Endothelial cell of umbilical vein (primary cell): ENCODE results near the gene SEPTIN10. TPM values are rescaled to one million over a fixed set of nuclear protein-coding genes. Genes with fewer than 3 reads are reported as not detected.

Experiments used
- BruUV-seq: library from RNA; stranded (reverse); fragments of 400-500 nt; replicated peaks from 2 replicates; lab custom pipeline; 2021; lab: Mats Ljungman, UMichigan
- CTCF ChIA-PET: fragments of 300-600, 350-600 bp; sonication (Branson Sonifier 250); formaldehyde crosslinking; loops from one replicate; lab custom pipeline; 2021; ENCODE audit warnings: antibody characterized with exemption, inconsistent platforms; lab: Charles Lee
- POLR2A ChIA-PET: fragments of 300-600, 350-600 bp; sonication (Branson Sonifier 250); formaldehyde crosslinking; loops from one replicate; lab custom pipeline; 2021; ENCODE audit warnings: antibody characterized with exemption, inconsistent platforms; lab: Charles Lee
- DNase-seq: peaks from one replicate; pipeline ENCODE4 v3.0.0-alpha.2; 2011; ENCODE audit warnings: low read depth, low spot score
- FAIRE-seq: peaks from 2 replicates; lab custom pipeline; 2011; peaks lifted over from hg19 to GRCh38; lab: Jason Lieb, UNC
- H2AFZ ChIP-seq: 2 replicates; pipeline ENCODE4 v1.6.0; 2012; ENCODE audit warnings: low read depth, low read length, control low read depth, inconsistent platforms
- H3K27ac ChIP-seq: 2 replicates; pipeline ENCODE4 v1.5.1; 2011; ENCODE audit warnings: low read depth, mild to moderate bottlenecking, control low read depth, low read length, moderate library complexity; ENCODE audit not compliant: insufficient read depth
- H3K27me3 ChIP-seq, 2 experiments: 2 replicates each; pipeline versions ENCODE4 v1.6.0 to v1.6.1; 2011; ENCODE audit warnings: low read length in 2 of 2, mixed read lengths in 1 of 2; ENCODE audit not compliant: control insufficient read depth in 2 of 2, insufficient read depth in 2 of 2
- H3K36me3 ChIP-seq, 2 experiments: 2 replicates in 1 of 2; 3 replicates in 1 of 2; pipeline ENCODE4 v1.5.1; 2011; ENCODE audit warnings: low read length in 2 of 2, mild to moderate bottlenecking in 1 of 2, moderate library complexity in 1 of 2; ENCODE audit not compliant: control insufficient read depth in 2 of 2, insufficient read depth in 2 of 2; ENCODE audit errors: extremely low read depth in 1 of 2
- H3K4me1 ChIP-seq: 3 replicates; pipeline ENCODE4 v1.5.1; 2011; ENCODE audit warnings: mild to moderate bottlenecking, low read length; ENCODE audit not compliant: control insufficient read depth, insufficient read depth; ENCODE audit errors: extremely low read depth
- H3K4me2 ChIP-seq: 2 replicates; pipeline ENCODE4 v1.6.1; 2011; ENCODE audit warnings: low read length, control low read depth, mixed read lengths; ENCODE audit not compliant: insufficient read depth
- H3K4me3 ChIP-seq, 3 experiments: fragments of 200-600 bp in 1 of 3; sonication (generic), shearing (Covaris generic) in 1 of 3; replicated peaks in 1 of 3; 2 replicates each; pipeline ENCODE4 v1.5.1; 2011 to 2016; ENCODE audit warnings: control low read depth in 3 of 3, low read length in 3 of 3, mild to moderate bottlenecking in 2 of 3, inconsistent platforms in 1 of 3, low read depth in 1 of 3, moderate library complexity in 1 of 3; ENCODE audit not compliant: insufficient read depth in 1 of 3
- H3K79me2 ChIP-seq: 2 replicates; pipeline ENCODE4 v1.6.0; 2012; ENCODE audit warnings: low read length, inconsistent platforms; ENCODE audit not compliant: control insufficient read depth, insufficient read depth
- H3K9ac ChIP-seq: replicated peaks from 2 replicates; pipeline ENCODE3; 2011; ENCODE audit warnings: low read length, control low read depth; ENCODE audit not compliant: insufficient read depth; ENCODE audit errors: extremely low read depth
- H3K9me1 ChIP-seq: replicated peaks from 3 replicates; pipeline ENCODE4 v1.6.0; 2011; ENCODE audit warnings: mild to moderate bottlenecking, low read length; ENCODE audit not compliant: control insufficient read depth, insufficient read depth; ENCODE audit errors: extremely low read depth
- H3K9me3 ChIP-seq: replicated peaks from 2 replicates; pipeline ENCODE4 v1.5.1; 2012; ENCODE audit warnings: low read length, inconsistent platforms; ENCODE audit not compliant: control insufficient read depth, insufficient read depth
- H4K20me1 ChIP-seq: replicated peaks from 2 replicates; pipeline ENCODE3; 2011; ENCODE audit warnings: mild to moderate bottlenecking, low read length; ENCODE audit not compliant: control insufficient read depth, insufficient read depth; ENCODE audit errors: extremely low read depth
- CTCF ChIP-seq, 2 donors: IDR thresholded peaks; 1 replicate in 1 of 2; 2 replicates in 1 of 2; pipeline ENCODE4 v1.5.1; 2011; ENCODE audit warnings: low read length in 2 of 2, mild to moderate bottlenecking in 2 of 2, moderate library complexity in 2 of 2, control low read depth in 1 of 2, inconsistent platforms in 1 of 2, low read depth in 1 of 2; ENCODE audit not compliant: insufficient read depth in 1 of 2; ENCODE audit errors: extremely low read depth in 1 of 2
- EZH2 ChIP-seq: IDR thresholded peaks from 2 replicates; pipeline ENCODE4 v1.6.1; 2012; ENCODE audit warnings: borderline replicate concordance, low read depth, mild to moderate bottlenecking, moderate library complexity, low read length, inconsistent platforms; ENCODE audit not compliant: severe bottlenecking
- FOS ChIP-seq: IDR thresholded peaks from 2 replicates; pipeline ENCODE4 v1.6.1; 2011; ENCODE audit warnings: mild to moderate bottlenecking, low read length, moderate library complexity, borderline replicate concordance; ENCODE audit not compliant: insufficient read depth
- GATA2 ChIP-seq: IDR thresholded peaks from 2 replicates; pipeline ENCODE4 v1.7.0; 2011; ENCODE audit warnings: low read depth, mild to moderate bottlenecking, moderate library complexity, mixed read lengths, low read length; ENCODE audit not compliant: insufficient read length, insufficient read depth
- JUN ChIP-seq: IDR thresholded peaks from 2 replicates; pipeline ENCODE4 v1.6.1; 2011; ENCODE audit warnings: borderline replicate concordance, low read depth; ENCODE audit not compliant: insufficient read length, insufficient read depth
- MAX ChIP-seq: IDR thresholded peaks from 2 replicates; pipeline ENCODE4 v1.6.1; 2011; ENCODE audit not compliant: insufficient read depth, insufficient read length
- MYC ChIP-seq: IDR thresholded peaks from one replicate; pipeline ENCODE4 v1.6.1; 2011; ENCODE audit warnings: mild to moderate bottlenecking, low read depth, low read length
- POLR2AphosphoS5 ChIP-seq: IDR thresholded peaks from 2 replicates; pipeline ENCODE4 v1.6.1; 2012; ENCODE audit warnings: low read depth, mild to moderate bottlenecking, control low read depth, low read length, moderate library complexity; ENCODE audit not compliant: insufficient read depth
- dilution Hi-C: fragments of 300-500 bp; cut with MboI; formaldehyde crosslinking; loops from one replicate; pipeline ENCODE4 v1.15.0; 2019; ENCODE audit warnings: low sequenced_read_pairs; ENCODE audit not compliant: extremely low pct_ligation_motif_present
- intact Hi-C: fragments of 100-400 bp; cut with micrococcal nuclease; formaldehyde crosslinking; loops from one replicate; pipeline ENCODE4 v1.10.0; 2022
- polyA plus RNA-seq, 4 experiments: library from polyadenylated mRNA; depleted of rRNA in 3 of 4; stranded (reverse) in 3 of 4; unstranded in 1 of 4; fragments of >200 nt; gene quantifications; 2 replicates each; pipeline versions ENCODE4 v1.2.1 to v1.2.3, GENCODE V29; 2011 to 2012; ENCODE audit warnings: missing spikeins in 1 of 4
- total RNA-seq: library from RNA; stranded (reverse); gene quantifications from 2 replicates; pipeline ENCODE4 v1.2.3, GENCODE V29; 2021

SEPTIN10 gene
- total and polyA plus RNA-seq, 2 donors (not counting 3 experiments of a cell fraction or from before 2014, with no cell fraction given) = 26.1 to 121 TPM

- H3K27ac ChIP-seq = no peak overlapping the region
- H3K9ac ChIP-seq = no peak overlapping the region
- no peak for DNase-seq
- H3K4me3 ChIP-seq = no peak overlapping the region
- no peak overlapping the region for H3K4me2 ChIP-seq
- TF ChIP-seq CTCF (IDR thresholded peaks at IDR 0.05; ENCODE audit: extremely low read depth in 1 of 2, insufficient read depth in 1 of 2, low read depth in 1 of 2, low read length in 2 of 2) (no peak), JUN (no peak), GATA2 (no peak), EZH2 (no peak), MYC (no peak), POLR2AphosphoS5 (no peak), FOS (no peak), MAX (no peak)
- no peaks in the 10 kb centered on the region for H3K27me3 ChIP-seq
- H4K20me1 ChIP-seq = no peaks in the 10 kb centered on the region
- no peaks in the 10 kb centered on the region for H3K9me3 ChIP-seq
- intact Hi-C loops = no loop called here
- dilution Hi-C loops = no loop called here
- H3K9me1 ChIP-seq = no peaks in the 10 kb centered on the region
- no peak overlapping the region for H2AFZ ChIP-seq
- CTCF ChIA-PET = interaction anchor here (0.8 kb wide), 1 partner anchor 15 kb away, joined by 3 read pairs; no protein-coding TSS in a partner anchor
- peaks cover 3% of the 10 kb centered on the region for H3K79me2 ChIP-seq
- no TSS peak for BruUV-seq
- FAIRE-seq = no peak
- POLR2A ChIA-PET = no interaction called here
- no peaks in the 10 kb centered on the region for H3K4me1 ChIP-seq
- H3K36me3 ChIP-seq = peaks cover 0 to 5% of the 10 kb centered on the region in 2 experiments
Observed at GRCh38 chr2:109575373-109575772, 38.4 kb downstream of the SEPTIN10 start.
